Body of pancreas (tissue), 4 donors: ENCODE measurements around the gene SMIM1. TPM values are rescaled to one million over a fixed set of nuclear protein-coding genes. Genes with fewer than 3 reads are reported as not detected.

Source experiments
- ATAC-seq: fragments of 150-250 bp; one replicate; pipeline ENCODE4 v1.9.1; 2016
- DNase-seq, 4 donors: peaks; one replicate each; pipeline ENCODE4 v3.0.0-alpha.2; 2019
- H3K27ac ChIP-seq, 4 donors: fragments of 200-600 bp; sonication (generic); 1 replicate in 3 of 4; 2 replicates in 1 of 4; pipeline versions ENCODE4 v1.5.1 to v1.6.1; 2016 to 2019; ENCODE audit warnings: mild to moderate bottlenecking in 1 of 4, mixed read lengths in 1 of 4, moderate library complexity in 1 of 4
- H3K27me3 ChIP-seq, 2 donors: fragments of 200-600 bp; sonication (generic); one replicate each; pipeline ENCODE4 v1.6.0; 2016; ENCODE audit warnings: mild to moderate bottlenecking in 1 of 2
- H3K36me3 ChIP-seq, 2 donors: fragments of 200-600 bp; sonication (generic); replicated peaks in 1 of 2; 2 replicates each; pipeline ENCODE4 v1.5.1; 2016; ENCODE audit warnings: low read depth in 2 of 2; ENCODE audit not compliant: insufficient read depth in 1 of 2
- H3K4me1 ChIP-seq: fragments of 200-600 bp; sonication (generic); one replicate; pipeline ENCODE4 v1.6.0; 2016
- H3K4me3 ChIP-seq, 2 donors: fragments of 200-600 bp; sonication (generic); 1 replicate in 1 of 2; 2 replicates in 1 of 2; pipeline ENCODE4 v1.5.1; 2016 to 2019
- H3K9me3 ChIP-seq, 3 donors: fragments of 200-600 bp; sonication (generic); 1 replicate in 2 of 3; 2 replicates in 1 of 3; pipeline ENCODE4 v1.5.1; 2016
- POLR2A ChIP-seq, 3 donors: fragments of 450-650 bp; IDR thresholded peaks; one replicate each; pipeline ENCODE4 v1.6.1; 2016; ENCODE audit warnings: antibody characterized with exemption in 3 of 3, mild to moderate bottlenecking in 2 of 3
- WGBS, 2 donors: methylation state at CpG; one replicate each; pipeline ENCODE4 v1.1.5; 2017; 5-methylcytosine and 5-hydroxymethylcytosine counted together
- intact Hi-C: fragments of 100-400 bp; cut with DNase I; formaldehyde crosslinking; loops from one replicate; pipeline ENCODE4 v1.15.1; 2023
- total RNA-seq, 2 donors: library from RNA; depleted of rRNA; stranded (reverse); fragments of >200 nt; gene quantifications; one replicate each; pipeline ENCODE4 v1.1.0, GENCODE V29; 2016
- TF ChIP-seq, protein P1 (sequence below), 7 experiments: fragments of 450-650 bp in 4 of 7; fragments of 200-600 bp in 3 of 7; sonication (generic) in 3 of 7; IDR thresholded peaks; one replicate each; pipeline ENCODE4 v1.5.1; 2016 to 2019; ENCODE audit warnings: antibody characterized with exemption in 7 of 7

Gene SMIM1
- total RNA-seq, 2 donors from 2014 or later: 5.2 TPM; not detected in 1

DNA sequence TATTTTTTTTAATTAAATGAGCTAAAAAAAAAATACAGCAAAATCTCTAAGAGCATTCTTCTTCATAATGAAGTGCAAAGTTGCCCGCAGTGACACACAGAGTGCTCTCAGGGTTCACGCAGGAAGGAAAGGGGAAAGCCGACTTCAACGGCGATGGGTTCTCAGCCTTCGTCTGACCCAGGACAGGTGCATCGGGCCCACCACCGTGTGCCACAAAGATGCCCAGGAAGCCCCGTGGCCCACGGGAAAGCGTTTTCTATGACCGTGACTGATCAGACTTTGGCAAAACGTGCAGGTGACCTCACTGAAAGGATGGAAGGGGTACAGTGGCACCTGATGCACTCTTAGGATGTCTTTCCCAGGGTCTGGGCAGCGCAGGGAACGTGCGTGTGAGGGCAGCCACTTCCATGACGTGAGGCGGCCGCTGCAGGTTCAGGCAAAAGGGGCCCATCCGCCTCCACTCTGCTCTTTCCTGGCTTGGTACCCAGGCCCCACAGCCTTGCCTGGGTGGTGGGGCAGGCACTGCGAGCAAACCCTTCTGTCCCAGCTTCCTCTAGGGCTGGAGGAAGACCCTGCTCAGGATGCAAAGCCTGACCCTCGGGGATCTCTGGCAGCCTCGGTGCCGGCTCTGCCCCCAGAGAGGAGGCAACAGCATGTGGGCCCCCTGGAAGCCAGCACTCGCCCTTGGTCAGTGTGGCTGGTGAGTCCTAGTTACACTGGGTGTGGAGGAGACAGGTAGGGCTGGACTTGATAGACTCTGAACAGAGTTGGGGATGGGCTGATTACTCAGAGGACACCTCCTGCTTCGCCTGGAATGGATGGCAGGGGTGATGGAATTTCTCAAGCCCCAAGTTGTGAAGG is 15.4 kb downstream of the SMIM1 start:
- Histone ChIP-seq H3K36me3 (peaks cover 11 to 20% of the 10 kb centered on the region in 2 donors), H3K27ac (no peak overlapping the region), H3K27me3 (no peaks in the 10 kb centered on the region), H3K4me1 (peaks cover 7% of the 10 kb centered on the region), H3K9me3 (no peaks in the 10 kb centered on the region), H3K4me3 (no peak overlapping the region)
- ATAC-seq: no peak
- no peak for DNase-seq
- intact Hi-C loops: no loop called here
- TF ChIP-seq, protein P1, sequence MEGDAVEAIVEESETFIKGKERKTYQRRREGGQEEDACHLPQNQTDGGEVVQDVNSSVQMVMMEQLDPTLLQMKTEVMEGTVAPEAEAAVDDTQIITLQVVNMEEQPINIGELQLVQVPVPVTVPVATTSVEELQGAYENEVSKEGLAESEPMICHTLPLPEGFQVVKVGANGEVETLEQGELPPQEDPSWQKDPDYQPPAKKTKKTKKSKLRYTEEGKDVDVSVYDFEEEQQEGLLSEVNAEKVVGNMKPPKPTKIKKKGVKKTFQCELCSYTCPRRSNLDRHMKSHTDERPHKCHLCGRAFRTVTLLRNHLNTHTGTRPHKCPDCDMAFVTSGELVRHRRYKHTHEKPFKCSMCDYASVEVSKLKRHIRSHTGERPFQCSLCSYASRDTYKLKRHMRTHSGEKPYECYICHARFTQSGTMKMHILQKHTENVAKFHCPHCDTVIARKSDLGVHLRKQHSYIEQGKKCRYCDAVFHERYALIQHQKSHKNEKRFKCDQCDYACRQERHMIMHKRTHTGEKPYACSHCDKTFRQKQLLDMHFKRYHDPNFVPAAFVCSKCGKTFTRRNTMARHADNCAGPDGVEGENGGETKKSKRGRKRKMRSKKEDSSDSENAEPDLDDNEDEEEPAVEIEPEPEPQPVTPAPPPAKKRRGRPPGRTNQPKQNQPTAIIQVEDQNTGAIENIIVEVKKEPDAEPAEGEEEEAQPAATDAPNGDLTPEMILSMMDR (IDR thresholded peaks at IDR 0.05): no peak
- no peak for TF ChIP-seq POLR2A (IDR thresholded peaks at IDR 0.05)
- 85% methylated on average over 14 to 24 of the region's 26 CpGs for WGBS, 2 donors

DNA sequence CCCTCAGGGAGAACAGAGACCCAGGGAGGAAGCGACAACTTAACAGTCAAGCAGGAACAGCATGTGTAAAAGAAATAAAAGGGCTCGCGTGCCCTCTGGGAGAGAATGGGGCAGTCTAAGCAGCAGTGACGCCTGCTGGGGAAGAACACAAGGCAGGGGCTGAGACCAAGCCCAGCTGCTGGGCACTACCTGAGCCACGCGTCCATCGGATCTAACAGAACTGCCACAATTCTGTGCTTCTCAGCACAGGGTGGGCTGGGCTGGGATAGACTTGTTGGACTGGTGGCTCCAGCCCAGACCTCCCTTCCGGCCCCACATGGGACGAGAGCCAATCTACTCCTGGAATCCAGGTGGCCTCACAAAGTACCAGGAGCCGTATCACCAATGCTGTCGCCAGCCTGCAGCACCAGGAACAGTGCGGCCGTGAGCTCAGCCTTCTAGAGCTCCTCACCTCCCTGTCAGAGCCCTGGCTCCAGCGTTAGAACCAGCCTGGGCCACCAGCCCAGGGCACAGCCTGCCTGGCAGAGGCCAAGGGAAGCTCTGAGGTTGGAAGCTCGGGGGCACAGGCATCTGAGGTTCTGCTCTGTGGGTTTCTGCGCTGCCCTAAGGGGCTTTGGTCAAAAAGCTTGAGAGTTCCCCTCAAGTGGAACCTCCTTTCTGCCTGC is 16.3 kb downstream of the SMIM1 start:
- no peak overlapping the region for H3K27ac ChIP-seq
- H3K9me3 ChIP-seq: no peaks in the 10 kb centered on the region
- TF ChIP-seq, protein P1 (IDR thresholded peaks at IDR 0.05): no peak
- TF ChIP-seq POLR2A (IDR thresholded peaks at IDR 0.05): no peak
- H3K4me1 ChIP-seq: peaks cover 16% of the 10 kb centered on the region
- no peak overlapping the region for H3K4me3 ChIP-seq
- 81 to 88% methylated on average over 7 to 14 of the region's 16 CpGs for WGBS, 2 donors
- no peaks in the 10 kb centered on the region for H3K27me3 ChIP-seq
- intact Hi-C loops: no loop called here
- no peak for ATAC-seq
- peaks cover 11 to 16% of the 10 kb centered on the region in 2 donors for H3K36me3 ChIP-seq
- DNase-seq: no peak

DNA sequence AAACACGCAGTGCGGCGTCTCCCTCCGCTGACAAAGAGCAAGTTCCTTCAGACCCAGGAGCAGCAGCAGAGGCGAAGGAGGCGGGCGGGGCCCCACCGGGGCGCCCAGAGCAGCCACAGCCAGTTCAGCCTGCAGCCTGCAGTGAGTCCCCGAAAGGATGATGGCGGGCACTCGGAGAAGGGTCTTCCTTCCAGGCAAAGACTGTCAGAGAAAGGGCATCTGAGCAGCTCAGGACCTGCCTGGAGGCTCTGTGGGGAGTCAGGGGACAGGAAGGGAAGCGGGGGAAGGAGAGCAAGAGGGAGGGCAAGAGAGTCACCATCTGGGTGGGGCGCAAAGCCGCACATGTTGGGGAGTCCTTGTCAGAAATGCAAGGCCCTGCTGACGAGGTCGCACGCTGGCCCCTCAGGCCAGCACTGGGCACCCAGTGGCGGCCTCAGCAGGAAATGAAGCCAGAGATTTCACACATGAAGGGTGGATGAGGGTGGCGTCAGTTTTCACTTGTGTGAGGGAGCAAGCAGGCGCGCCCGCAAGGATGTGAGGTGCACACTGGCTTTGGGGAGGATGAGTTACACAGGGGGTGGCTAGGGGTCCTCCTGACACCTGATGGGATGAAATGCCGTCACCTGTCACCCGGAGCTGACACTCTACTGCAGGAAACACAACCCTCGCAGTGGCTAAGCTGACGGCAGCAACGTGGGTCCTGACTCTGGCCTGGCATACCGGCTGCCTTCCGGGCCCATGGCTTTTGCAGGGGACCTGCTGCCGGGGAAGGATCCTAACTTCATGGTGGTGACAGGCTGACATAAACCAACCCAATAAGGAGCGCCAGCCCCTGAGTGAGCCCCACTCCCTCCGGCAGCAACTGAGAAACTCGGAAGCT is 17.1 kb downstream of the SMIM1 start:
- H3K4me3 ChIP-seq: no peak overlapping the region
- TF ChIP-seq, protein P1 (IDR thresholded peaks at IDR 0.05): no peak
- no peak for TF ChIP-seq POLR2A (IDR thresholded peaks at IDR 0.05)
- peaks cover 24% of the 10 kb centered on the region for H3K4me1 ChIP-seq
- DNase-seq (no peak), ATAC-seq (no peak)
- no peak overlapping the region for H3K27ac ChIP-seq
- intact Hi-C loops: no loop called here
- no peaks in the 10 kb centered on the region for H3K27me3 ChIP-seq
- H3K9me3 ChIP-seq: no peaks in the 10 kb centered on the region
- H3K36me3 ChIP-seq: peaks cover 4 to 12% of the 10 kb centered on the region in 2 donors
- 87 to 90% methylated on average over 18 to 34 of the region's 34 CpGs for WGBS, 2 donors

DNA sequence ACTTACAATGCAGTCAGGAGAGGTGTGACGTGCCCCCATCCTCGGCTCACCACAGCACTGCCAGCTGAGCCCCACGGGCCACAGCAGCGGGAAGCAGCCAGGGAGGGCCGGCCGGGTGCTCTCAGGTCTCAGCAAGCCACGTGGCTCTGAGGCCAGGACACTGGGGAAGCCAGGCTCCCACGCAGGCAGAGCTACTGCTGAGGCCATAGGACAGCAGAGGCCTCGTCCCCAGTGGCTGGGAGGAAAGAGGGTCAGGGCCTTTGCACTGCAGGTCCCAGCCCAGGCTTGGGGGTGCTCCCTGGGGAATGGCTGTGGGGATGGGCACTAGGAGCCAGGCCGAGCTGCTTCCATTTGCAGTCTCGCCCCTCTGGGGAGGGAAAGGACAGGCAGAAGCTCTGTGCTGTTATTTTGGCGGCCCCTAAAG is 18.0 kb downstream of the SMIM1 start:
- 75 to 85% methylated on average over 6 of the region's 12 CpGs for WGBS, 2 donors
- Histone ChIP-seq H3K36me3 (peaks cover 0 to 9% of the 10 kb centered on the region in 2 donors), H3K4me1 (peaks cover 32% of the 10 kb centered on the region), H3K27ac (no peak overlapping the region), H3K27me3 (no peaks in the 10 kb centered on the region), H3K9me3 (no peaks in the 10 kb centered on the region), H3K4me3 (no peak overlapping the region)
- intact Hi-C loops: no loop called here
- TF ChIP-seq, protein P1 (IDR thresholded peaks at IDR 0.05): no peak
- TF ChIP-seq POLR2A (IDR thresholded peaks at IDR 0.05): no peak
- ATAC-seq (no peak), DNase-seq (no peak)
